B cell (primary cell): ENCODE measurements around the gene ELMOD3. TPM values are rescaled to one million over a fixed set of nuclear protein-coding genes. Genes with fewer than 3 reads are reported as not detected.

Source experiments
- ATAC-seq: fragments of 200-7000 bp; cut with Tn5 transposase; one replicate; pipeline ENCODE4 v1.10.0; 2021; ENCODE audit warnings: low read depth, mild to moderate bottlenecking, moderate number of reproducible peaks, moderate library complexity
- CTCF ChIA-PET: fragments of 350-600 bp; sonication (Branson Sonifier 250); formaldehyde crosslinking; loops from one replicate; lab custom pipeline; 2021; ENCODE audit warnings: antibody characterized with exemption, inconsistent platforms; lab: Charles Lee
- POLR2A ChIA-PET: fragments of 350-600 bp; sonication (Branson Sonifier 250); formaldehyde crosslinking; loops from one replicate; lab custom pipeline; 2021; ENCODE audit warnings: antibody characterized with exemption; lab: Charles Lee
- DNase-seq: peaks from one replicate; pipeline ENCODE4 v3.0.0; 2013
- H2AFZ ChIP-seq: 2 replicates; pipeline ENCODE4 v1.6.1; 2012; ENCODE audit warnings: mild to moderate bottlenecking, low read depth, low read length; ENCODE audit not compliant: insufficient read depth, poor library complexity, severe bottlenecking
- H3K27ac ChIP-seq, 2 donors: 1 replicate in 1 of 2; 2 replicates in 1 of 2; pipeline ENCODE4 v1.5.1; 2012 to 2013; ENCODE audit warnings: low read length in 2 of 2, mild to moderate bottlenecking in 2 of 2, moderate library complexity in 1 of 2
- H3K27me3 ChIP-seq, 4 experiments: fragments of 200-600 bp in 1 of 4; sonication (generic) in 1 of 4; replicated peaks in 1 of 4; 1 replicate in 2 of 4; 2 replicates in 2 of 4; pipeline versions ENCODE4 v1.6.1 to v1.7.0; 2013 to 2016; ENCODE audit warnings: low read length in 3 of 4, mild to moderate bottlenecking in 2 of 4, mixed read lengths in 1 of 4, moderate library complexity in 1 of 4; ENCODE audit not compliant: insufficient read depth in 4 of 4, control insufficient read depth in 3 of 4; ENCODE audit errors: control extremely low read depth in 1 of 4
- H3K36me3 ChIP-seq, 2 experiments: replicated peaks in 1 of 2; 1 replicate in 1 of 2; 2 replicates in 1 of 2; pipeline versions ENCODE4 v1.6.1 to v1.7.1; 2013; ENCODE audit warnings: low read length in 1 of 2; ENCODE audit not compliant: insufficient read depth in 2 of 2, control insufficient read depth in 1 of 2; ENCODE audit errors: control extremely low read depth in 1 of 2, extremely low read depth in 1 of 2
- H3K4me1 ChIP-seq, 2 donors: fragments of 200-600 bp in 1 of 2; sonication (generic) in 1 of 2; 1 replicate in 1 of 2; 2 replicates in 1 of 2; pipeline versions ENCODE4 v1.5.1 to v1.6.1; 2013 to 2017; ENCODE audit warnings: low read length in 2 of 2; ENCODE audit not compliant: control insufficient read depth in 2 of 2, insufficient read depth in 2 of 2
- H3K4me2 ChIP-seq: replicated peaks from 2 replicates; pipeline ENCODE3; 2012; ENCODE audit warnings: mild to moderate bottlenecking, low read depth, low read length; ENCODE audit not compliant: poor library complexity, severe bottlenecking
- H3K4me3 ChIP-seq, 5 experiments: fragments of 200-600 bp in 1 of 5; sonication (generic) in 1 of 5; 1 replicate in 3 of 5; 2 replicates in 2 of 5; pipeline versions ENCODE4 v1.5.1 to v1.7.0; 2011 to 2016; ENCODE audit warnings: low read length in 4 of 5, mild to moderate bottlenecking in 4 of 5, low read depth in 2 of 5, control low read depth in 1 of 5, moderate library complexity in 1 of 5; ENCODE audit not compliant: insufficient read depth in 1 of 5; ENCODE audit errors: control extremely low read depth in 1 of 5, extremely low read depth in 1 of 5
- H3K79me2 ChIP-seq: fragments of 200-600 bp; sonication (generic); one replicate; pipeline ENCODE4 v1.6.0; 2016; ENCODE audit warnings: low read length; ENCODE audit not compliant: control insufficient read depth, insufficient read depth
- H3K9ac ChIP-seq: fragments of 200-600 bp; sonication (generic); 2 replicates; pipeline ENCODE4 v1.6.1; 2017; ENCODE audit warnings: mild to moderate bottlenecking, low read length, moderate library complexity
- H3K9me3 ChIP-seq, 3 donors: one replicate each; pipeline versions ENCODE4 v1.6.1 to v1.7.1; 2013; ENCODE audit warnings: low read length in 2 of 3; ENCODE audit not compliant: control insufficient read depth in 2 of 3, insufficient read depth in 1 of 3; ENCODE audit errors: control extremely low read depth in 1 of 3
- H4K20me1 ChIP-seq: 2 replicates; pipeline ENCODE4 v1.6.0; 2012; ENCODE audit warnings: mild to moderate bottlenecking, low read length; ENCODE audit not compliant: insufficient read depth, control insufficient read depth, poor library complexity, severe bottlenecking
- H3K27ac Mint-ChIP-seq: one replicate; pipeline ENCODE4 v1.8.0; 2021; ENCODE audit warnings: mixed read lengths
- H3K27me3 Mint-ChIP-seq: one replicate; pipeline ENCODE4 v1.8.0; 2021; ENCODE audit warnings: mixed read lengths
- H3K4me1 Mint-ChIP-seq: one replicate; pipeline ENCODE4 v1.8.0; 2021; ENCODE audit warnings: mixed read lengths
- H3K4me3 Mint-ChIP-seq: one replicate; pipeline ENCODE4 v1.8.0; 2021; ENCODE audit warnings: mixed read lengths
- H3K9me3 Mint-ChIP-seq: one replicate; pipeline ENCODE4 v1.8.0; 2022; ENCODE audit warnings: mixed read lengths; ENCODE audit not compliant: insufficient read depth
- EZH2 ChIP-seq: IDR thresholded peaks from 2 replicates; pipeline ENCODE4 v1.6.1; 2012; ENCODE audit warnings: borderline replicate concordance, low read depth, mild to moderate bottlenecking, moderate library complexity, low read length; ENCODE audit not compliant: insufficient read depth, poor library complexity, severe bottlenecking
- WGBS: methylation state at CpG from one replicate; pipeline ENCODE4 v1.1.5; 2013; ENCODE audit warnings: missing lambda C conversion rate; ENCODE audit not compliant: insufficient coverage; 5-methylcytosine and 5-hydroxymethylcytosine counted together
- intact Hi-C: fragments of 100-400 bp; cut with micrococcal nuclease; formaldehyde crosslinking; loops from one replicate; pipeline ENCODE4 v1.10.0; 2022
- polyA plus RNA-seq: library from polyadenylated mRNA; depleted of rRNA; stranded (reverse); fragments of >200 nt; gene quantifications from 2 replicates; pipeline ENCODE4 v1.2.3, GENCODE V29; 2012
- total RNA-seq, 2 donors: library from RNA; stranded (reverse); fragments of 120-200 nt in 1 of 2; gene quantifications; 1 replicate in 1 of 2; 2 replicates in 1 of 2; pipeline versions ENCODE4 v1.2.3 to v1.2.4, GENCODE V29; 2013 to 2022
- TF ChIP-seq, protein P1 (sequence below): fragments of 200-600 bp; IDR thresholded peaks from one replicate; pipeline ENCODE4 v1.8.0; 2022; ENCODE audit warnings: antibody characterized with exemption, mild to moderate bottlenecking

Gene ELMOD3
- total and polyA plus RNA-seq, 2 donors (not counting 1 experiment from before 2014, with no cell fraction given): 34.3 to 57.6 TPM

DNA sequence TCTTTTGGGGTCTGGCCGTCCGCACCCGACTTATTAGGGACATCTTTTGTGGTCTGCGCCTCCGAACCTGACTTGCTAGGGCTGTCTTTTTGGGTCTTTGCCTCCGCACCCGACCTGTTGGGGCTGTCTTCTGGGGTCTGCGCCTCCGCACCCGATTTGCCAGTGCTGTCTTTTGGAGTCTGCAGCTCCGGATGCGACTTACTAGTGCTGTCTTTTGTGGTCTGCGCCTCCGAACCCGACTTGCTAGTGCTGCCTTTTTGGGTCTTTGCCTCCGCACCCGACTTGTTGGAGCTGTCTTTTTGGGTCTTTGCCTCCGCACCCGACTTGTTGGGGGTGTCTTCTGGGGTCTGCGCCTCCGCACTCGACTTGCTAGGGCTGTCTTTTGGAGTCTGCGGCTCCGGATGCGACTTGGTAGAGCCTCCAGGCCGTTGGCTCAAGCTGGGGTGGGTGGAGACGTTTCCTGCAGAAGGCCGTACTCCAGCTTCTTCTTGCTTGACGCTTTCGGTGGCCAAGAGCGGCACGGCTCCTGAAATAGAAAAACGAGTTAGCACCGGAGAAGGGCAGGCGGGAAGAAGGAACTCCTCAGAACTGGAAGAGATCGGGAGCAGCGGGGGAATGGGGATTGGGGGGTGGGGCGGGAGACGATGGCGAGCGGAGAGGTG lies 27.3 kb upstream of the ELMOD3 start:
- TF ChIP-seq, protein P1, sequence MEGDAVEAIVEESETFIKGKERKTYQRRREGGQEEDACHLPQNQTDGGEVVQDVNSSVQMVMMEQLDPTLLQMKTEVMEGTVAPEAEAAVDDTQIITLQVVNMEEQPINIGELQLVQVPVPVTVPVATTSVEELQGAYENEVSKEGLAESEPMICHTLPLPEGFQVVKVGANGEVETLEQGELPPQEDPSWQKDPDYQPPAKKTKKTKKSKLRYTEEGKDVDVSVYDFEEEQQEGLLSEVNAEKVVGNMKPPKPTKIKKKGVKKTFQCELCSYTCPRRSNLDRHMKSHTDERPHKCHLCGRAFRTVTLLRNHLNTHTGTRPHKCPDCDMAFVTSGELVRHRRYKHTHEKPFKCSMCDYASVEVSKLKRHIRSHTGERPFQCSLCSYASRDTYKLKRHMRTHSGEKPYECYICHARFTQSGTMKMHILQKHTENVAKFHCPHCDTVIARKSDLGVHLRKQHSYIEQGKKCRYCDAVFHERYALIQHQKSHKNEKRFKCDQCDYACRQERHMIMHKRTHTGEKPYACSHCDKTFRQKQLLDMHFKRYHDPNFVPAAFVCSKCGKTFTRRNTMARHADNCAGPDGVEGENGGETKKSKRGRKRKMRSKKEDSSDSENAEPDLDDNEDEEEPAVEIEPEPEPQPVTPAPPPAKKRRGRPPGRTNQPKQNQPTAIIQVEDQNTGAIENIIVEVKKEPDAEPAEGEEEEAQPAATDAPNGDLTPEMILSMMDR: no peak
- TF ChIP-seq EZH2: no peak
- H3K9me3 Mint-ChIP-seq: no peaks in the 10 kb centered on the region
- POLR2A ChIA-PET: interaction anchor here (0.5 to 3.4 kb wide), 22 partner anchors 8 to 868 kb away, joined by 3 to 34 read pairs (median 6); partner anchors contain the start of genes ELMOD3, GGCX, IMMT and MAT2A
- Histone ChIP-seq H3K4me1 (peaks cover 37 to 48% of the 10 kb centered on the region in 2 donors), H3K27ac (peak overlapping the region; percentile 83 to 99), H3K27me3 (no peaks in the 10 kb centered on the region), H3K9me3 (no peaks in the 10 kb centered on the region), H3K4me3 (peak overlapping the region; percentile 44 to 96 (median 86)), H3K9ac (peak overlapping the region; percentile 90), H2AFZ (peak overlapping the region; percentile 86), H4K20me1 (peaks cover 48% of the 10 kb centered on the region), H3K79me2 (peaks cover 63% of the 10 kb centered on the region), H3K36me3 (peaks cover 0 to 48% of the 10 kb centered on the region in 2 experiments), H3K4me2 (peak overlapping the region; percentile 84)
- peak overlapping the region; percentile 100 for H3K27ac Mint-ChIP-seq
- no peaks in the 10 kb centered on the region for H3K27me3 Mint-ChIP-seq
- CTCF ChIA-PET: interaction anchor here (0.8 to 1.6 kb wide), 6 partner anchors 27 to 225 kb away, joined by 3 to 8 read pairs (median 3); partner anchors contain the start of genes ELMOD3, MAT2A and SH2D6
- H3K4me3 Mint-ChIP-seq: peak overlapping the region; percentile 100
- WGBS: 6% methylated on average over 37 of the region's 41 CpGs
- DNase-seq (peak; percentile 67), ATAC-seq (peak; percentile 18)
- H3K4me1 Mint-ChIP-seq: peaks cover 66% of the 10 kb centered on the region
- intact Hi-C loops: loop anchor here (2.0 to 5.0 kb wide), 3 partner anchors 65 to 226 kb away; partner anchors contain the start of gene CAPG
